GM12865 (cell line): ENCODE data around the gene MAGI2.

ENCODE experiments used
- DNase-seq: peaks from one replicate; pipeline ENCODE4 v3.0.0; 2010; ENCODE audit warnings: low read depth
- H3K4me3 ChIP-seq: 2 replicates; pipeline ENCODE4 v1.5.1; 2011; ENCODE audit warnings: mild to moderate bottlenecking, low read depth, low read length, control low read depth
- TF ChIP-seq, protein P1 (sequence below): IDR thresholded peaks from 2 replicates; pipeline ENCODE4 v1.5.1; 2011; ENCODE audit warnings: low read length, control low read depth, low read depth, inconsistent platforms; ENCODE audit not compliant: insufficient read depth; ENCODE audit errors: missing control alignments

Gene MAGI2

DNA sequence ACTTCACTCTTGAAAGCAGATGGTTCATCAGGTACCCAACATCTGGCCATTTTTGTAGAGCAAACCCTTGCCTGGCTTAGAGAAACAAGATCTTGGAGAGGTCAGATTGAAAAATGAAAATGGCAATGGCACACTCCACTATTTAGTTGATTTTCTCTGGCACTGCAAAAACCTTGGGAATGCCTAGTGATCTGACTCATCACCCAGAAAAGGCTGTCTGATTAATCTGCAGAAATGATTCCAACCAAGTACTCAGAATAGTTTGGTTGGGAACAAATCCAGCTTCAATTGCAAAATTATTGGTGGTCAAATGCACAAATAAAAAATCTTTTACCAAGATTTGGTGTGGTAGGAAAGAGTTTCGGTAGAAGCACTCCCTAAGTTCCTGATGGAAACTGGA, 1303.7 kb downstream of the MAGI2 start:
- DNase-seq, result no peak
- TF ChIP-seq, protein P1, sequence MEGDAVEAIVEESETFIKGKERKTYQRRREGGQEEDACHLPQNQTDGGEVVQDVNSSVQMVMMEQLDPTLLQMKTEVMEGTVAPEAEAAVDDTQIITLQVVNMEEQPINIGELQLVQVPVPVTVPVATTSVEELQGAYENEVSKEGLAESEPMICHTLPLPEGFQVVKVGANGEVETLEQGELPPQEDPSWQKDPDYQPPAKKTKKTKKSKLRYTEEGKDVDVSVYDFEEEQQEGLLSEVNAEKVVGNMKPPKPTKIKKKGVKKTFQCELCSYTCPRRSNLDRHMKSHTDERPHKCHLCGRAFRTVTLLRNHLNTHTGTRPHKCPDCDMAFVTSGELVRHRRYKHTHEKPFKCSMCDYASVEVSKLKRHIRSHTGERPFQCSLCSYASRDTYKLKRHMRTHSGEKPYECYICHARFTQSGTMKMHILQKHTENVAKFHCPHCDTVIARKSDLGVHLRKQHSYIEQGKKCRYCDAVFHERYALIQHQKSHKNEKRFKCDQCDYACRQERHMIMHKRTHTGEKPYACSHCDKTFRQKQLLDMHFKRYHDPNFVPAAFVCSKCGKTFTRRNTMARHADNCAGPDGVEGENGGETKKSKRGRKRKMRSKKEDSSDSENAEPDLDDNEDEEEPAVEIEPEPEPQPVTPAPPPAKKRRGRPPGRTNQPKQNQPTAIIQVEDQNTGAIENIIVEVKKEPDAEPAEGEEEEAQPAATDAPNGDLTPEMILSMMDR, result no peak
- no peak overlapping the region for H3K4me3 ChIP-seq

DNA sequence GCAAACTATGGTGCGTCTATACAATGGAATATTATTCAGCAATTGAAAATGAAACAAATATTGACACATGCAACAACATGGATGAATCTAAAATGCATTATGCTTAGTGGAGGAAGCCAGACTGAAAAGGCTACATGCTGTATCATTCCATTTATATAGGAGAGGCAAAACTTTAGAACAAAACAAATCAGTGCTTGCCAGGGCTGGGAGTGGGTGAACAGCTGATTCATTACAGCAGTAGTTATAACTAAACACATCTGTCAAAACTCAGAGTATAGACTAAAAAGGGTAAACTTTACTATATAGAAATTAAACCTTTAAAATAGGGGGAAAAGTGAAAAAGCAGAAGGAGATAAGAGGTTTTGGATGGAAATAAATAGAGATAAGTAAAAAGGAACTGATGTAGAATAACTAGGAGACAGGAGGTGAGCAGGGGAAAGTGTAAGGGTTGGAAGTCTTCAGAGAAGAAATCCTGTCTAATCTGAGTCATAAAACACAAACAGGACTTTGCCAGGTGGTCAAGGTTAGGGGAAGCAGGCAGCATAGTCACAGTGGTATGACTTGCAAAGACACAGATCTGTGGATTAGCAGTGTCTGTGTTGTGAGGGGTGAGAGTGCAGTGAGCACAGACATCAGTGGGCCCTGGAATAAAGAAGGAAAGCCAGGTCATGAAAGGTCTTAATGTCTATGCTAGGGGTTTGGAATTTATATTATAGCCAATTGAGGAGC, 1305.1 kb downstream of the MAGI2 start:
- no peak for DNase-seq
- TF ChIP-seq, protein P1, result no peak
- H3K4me3 ChIP-seq, result no peak overlapping the region

DNA sequence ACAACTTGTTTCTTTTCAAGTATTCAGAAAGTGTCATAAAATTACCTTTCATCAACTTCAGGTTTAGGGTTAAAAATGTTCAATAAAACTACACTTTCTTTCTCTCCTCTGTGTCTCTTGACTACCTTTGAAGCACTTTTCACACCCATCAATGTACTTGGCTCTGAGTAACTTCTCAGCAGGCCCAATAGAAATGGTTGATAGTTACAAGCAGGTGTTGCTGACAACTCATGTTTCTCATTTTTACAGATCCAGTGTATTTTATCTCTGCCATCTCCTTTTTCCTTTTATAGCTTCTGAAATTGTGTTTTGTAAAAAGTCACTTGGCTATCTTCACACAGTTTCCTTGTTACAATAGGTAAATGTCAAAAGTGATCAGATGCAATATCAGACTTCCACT, 1306.9 kb downstream of the MAGI2 start:
- DNase-seq, result no peak
- no peak overlapping the region for H3K4me3 ChIP-seq
- TF ChIP-seq, protein P1, result no peak

DNA sequence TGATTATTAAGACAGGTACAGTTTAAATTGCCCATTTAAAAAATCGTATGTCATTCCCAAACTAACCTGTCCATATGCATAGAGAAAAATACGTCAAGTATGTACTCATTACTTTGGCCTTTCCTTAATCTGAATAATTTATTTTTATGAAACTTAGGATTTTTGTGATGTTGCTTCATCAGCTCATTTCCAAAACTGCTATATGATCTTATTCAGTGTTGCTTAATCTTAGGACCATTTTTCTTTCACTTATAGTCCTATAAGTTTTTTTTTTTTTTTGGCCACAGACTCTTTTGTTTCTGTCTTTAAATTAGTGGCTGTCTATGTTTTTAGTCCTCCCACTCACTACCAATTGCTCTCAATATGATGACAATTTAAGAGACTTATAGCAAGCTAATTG, 1309.8 kb downstream of the MAGI2 start:
- TF ChIP-seq, protein P1, result no peak
- no peak for DNase-seq
- H3K4me3 ChIP-seq, result no peak overlapping the region

DNA sequence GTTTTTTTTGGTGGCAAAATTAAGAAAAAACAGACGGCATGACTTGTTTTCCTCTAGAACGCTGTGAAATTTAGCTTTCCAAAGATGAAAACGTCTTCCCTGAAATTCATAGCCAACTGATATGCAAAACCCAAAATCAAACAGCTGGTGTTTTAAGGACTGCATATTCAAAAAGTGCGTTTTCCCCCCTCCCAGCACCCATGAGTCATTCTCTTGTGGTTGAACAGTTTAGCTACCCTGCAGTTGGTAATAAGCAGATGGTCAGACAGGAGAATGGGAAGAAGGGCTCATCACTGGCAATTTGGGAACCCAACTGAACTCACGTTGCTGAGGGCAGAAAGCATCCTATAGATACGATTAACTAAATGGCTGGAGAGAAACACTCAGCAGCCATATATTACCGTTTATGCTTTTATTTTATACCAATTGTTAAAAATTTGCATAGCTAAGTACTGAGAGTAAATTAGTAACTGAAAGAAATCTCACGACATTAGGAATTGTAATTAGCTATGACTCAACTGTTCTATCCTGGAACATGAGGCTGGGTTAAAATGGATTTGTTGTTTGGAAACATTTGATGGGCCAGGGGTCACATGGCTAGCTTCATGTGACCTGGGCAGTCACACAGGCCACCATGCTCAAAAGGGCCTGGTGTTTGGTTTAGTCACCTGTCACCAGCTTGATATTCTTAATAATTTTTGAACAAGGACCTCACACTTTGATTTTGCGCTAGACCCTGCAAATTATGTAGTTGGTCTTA, 1311.8 kb downstream of the MAGI2 start:
- TF ChIP-seq, protein P1, result no peak
- H3K4me3 ChIP-seq, result no peak overlapping the region
- DNase-seq, result no peak

DNA sequence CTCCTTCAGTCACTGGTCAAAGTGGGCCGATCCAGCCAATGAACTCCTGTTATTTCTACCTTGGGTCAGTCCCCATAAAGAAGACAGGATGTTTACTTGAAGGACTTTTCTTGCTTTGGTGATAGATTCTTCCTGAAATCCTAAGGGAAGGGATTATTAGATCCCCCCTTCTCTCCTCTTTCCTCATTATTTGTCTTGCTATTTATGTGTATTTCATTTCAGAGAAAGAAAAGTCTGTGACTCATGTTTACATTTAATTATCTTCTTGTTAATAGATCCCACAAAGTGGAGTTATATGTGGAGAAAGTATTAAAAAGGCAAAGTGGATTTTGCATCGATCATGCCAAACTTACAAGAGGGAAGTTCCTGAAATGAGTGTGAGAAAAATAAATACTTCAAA, 1313.4 kb downstream of the MAGI2 start:
- H3K4me3 ChIP-seq, result no peak overlapping the region
- TF ChIP-seq, protein P1, result no peak
- DNase-seq, result no peak
